Breast epithelium (tissue), 4 donors: ENCODE data around the gene OR3A1. TPM values are rescaled to one million over a fixed set of nuclear protein-coding genes. Genes with fewer than 3 reads are reported as not detected.
"Not testable (repeated sequence)": the region's sequence is repeated elsewhere in the genome, so short reads cannot be mapped to it uniquely, and the experiment has no call there.

Source experiments
- DNase-seq, 2 donors: peaks; one replicate each; pipeline ENCODE4 v3.0.0-alpha.2; 2019; ENCODE audit warnings: low spot score in 2 of 2
- H3K27ac ChIP-seq, 2 donors: fragments of 200-600 bp; sonication (generic) in 1 of 2; one replicate each; pipeline ENCODE4 v1.5.1; 2016 to 2019; ENCODE audit warnings: mild to moderate bottlenecking in 1 of 2
- H3K27me3 ChIP-seq, 2 donors: fragments of 200-600 bp; sonication (generic) in 1 of 2; one replicate each; pipeline versions ENCODE4 v1.5.1 to v1.6.0; 2017 to 2019; ENCODE audit warnings: control low read depth in 1 of 2, mild to moderate bottlenecking in 1 of 2
- H3K36me3 ChIP-seq: fragments of 200-600 bp; one replicate; pipeline ENCODE4 v1.5.1; 2019
- H3K4me1 ChIP-seq, 2 donors: fragments of 200-600 bp; sonication (generic); one replicate each; pipeline ENCODE4 v1.5.1; 2016 to 2019; ENCODE audit warnings: control low read depth in 1 of 2
- H3K4me3 ChIP-seq, 3 donors: fragments of 200-600 bp; sonication (generic); 1 replicate in 2 of 3; 2 replicates in 1 of 3; pipeline ENCODE4 v1.5.1; 2016 to 2019; ENCODE audit warnings: mild to moderate bottlenecking in 3 of 3, moderate library complexity in 2 of 3
- H3K9me3 ChIP-seq, 2 donors: fragments of 200-600 bp; sonication (generic) in 1 of 2; one replicate each; pipeline ENCODE4 v1.5.1; 2016 to 2019; ENCODE audit warnings: control low read depth in 1 of 2
- POLR2A ChIP-seq: fragments of 450-650 bp; IDR thresholded peaks from one replicate; pipeline ENCODE4 v1.6.1; 2016; ENCODE audit warnings: antibody characterized with exemption, mild to moderate bottlenecking, moderate library complexity
- POLR2AphosphoS5 ChIP-seq, 3 donors: sonication (generic); formaldehyde crosslinking; IDR thresholded peaks; one replicate each; pipeline ENCODE4 v1.6.1; 2017; ENCODE audit warnings: antibody characterized with exemption in 3 of 3
- intact Hi-C: fragments of 100-400 bp; cut with DNase I; formaldehyde crosslinking; loops from one replicate; pipeline ENCODE4 v1.15.1; 2023; ENCODE audit warnings: low total_unique reads
- total RNA-seq, 3 donors: library from RNA; depleted of rRNA; stranded (reverse); fragments of >200 nt; gene quantifications; one replicate each; pipeline ENCODE4 v1.1.0, GENCODE V29; 2016
- TF ChIP-seq, protein P1 (sequence below), 3 donors: fragments of 450-650 bp; IDR thresholded peaks; one replicate each; pipeline ENCODE4 v1.5.1; 2016 to 2017; ENCODE audit warnings: antibody characterized with exemption in 3 of 3, mild to moderate bottlenecking in 3 of 3, moderate library complexity in 3 of 3

OR3A1 gene
- not detected for total RNA-seq

GRCh38 chr17:3298260-3298659 is at the start of gene OR3A1:
OR3A1 (minus strand) TSS chr17:3298360; CDS start chr17:3292582, 5,778 bp downstream.
- H3K27ac ChIP-seq = no peak within 1 kb of the TSS
- H3K4me3 ChIP-seq = no peak within 1 kb of the TSS
- H3K4me1 ChIP-seq = no peaks in the 10 kb centered on the region
- TF ChIP-seq POLR2AphosphoS5 (IDR thresholded peaks at IDR 0.05) (no peak), POLR2A (no peak)
- TF ChIP-seq, protein P1, sequence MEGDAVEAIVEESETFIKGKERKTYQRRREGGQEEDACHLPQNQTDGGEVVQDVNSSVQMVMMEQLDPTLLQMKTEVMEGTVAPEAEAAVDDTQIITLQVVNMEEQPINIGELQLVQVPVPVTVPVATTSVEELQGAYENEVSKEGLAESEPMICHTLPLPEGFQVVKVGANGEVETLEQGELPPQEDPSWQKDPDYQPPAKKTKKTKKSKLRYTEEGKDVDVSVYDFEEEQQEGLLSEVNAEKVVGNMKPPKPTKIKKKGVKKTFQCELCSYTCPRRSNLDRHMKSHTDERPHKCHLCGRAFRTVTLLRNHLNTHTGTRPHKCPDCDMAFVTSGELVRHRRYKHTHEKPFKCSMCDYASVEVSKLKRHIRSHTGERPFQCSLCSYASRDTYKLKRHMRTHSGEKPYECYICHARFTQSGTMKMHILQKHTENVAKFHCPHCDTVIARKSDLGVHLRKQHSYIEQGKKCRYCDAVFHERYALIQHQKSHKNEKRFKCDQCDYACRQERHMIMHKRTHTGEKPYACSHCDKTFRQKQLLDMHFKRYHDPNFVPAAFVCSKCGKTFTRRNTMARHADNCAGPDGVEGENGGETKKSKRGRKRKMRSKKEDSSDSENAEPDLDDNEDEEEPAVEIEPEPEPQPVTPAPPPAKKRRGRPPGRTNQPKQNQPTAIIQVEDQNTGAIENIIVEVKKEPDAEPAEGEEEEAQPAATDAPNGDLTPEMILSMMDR (IDR thresholded peaks at IDR 0.05) = no peak
- H3K27me3 ChIP-seq = peaks cover 0 to 4% of the 10 kb centered on the region in 2 donors
- no peaks in the 10 kb centered on the region for H3K9me3 ChIP-seq
- H3K36me3 ChIP-seq = no peaks in the 10 kb centered on the region
- intact Hi-C loops = no loop called here
- DNase-seq = no peak

GRCh38 chr17:3342782-3343181 is 44.6 kb upstream of the OR3A1 start:
- H3K27ac ChIP-seq, DNase-seq, intact Hi-C loops, H3K36me3 ChIP-seq, H3K4me3 ChIP-seq, H3K4me1 ChIP-seq: not testable (repeated sequence)
- Histone ChIP-seq H3K27me3 (peaks cover 0 to 15% of the 10 kb centered on the region in 2 donors), H3K9me3 (peaks cover 11 to 15% of the 10 kb centered on the region in 2 donors)

DNA sequence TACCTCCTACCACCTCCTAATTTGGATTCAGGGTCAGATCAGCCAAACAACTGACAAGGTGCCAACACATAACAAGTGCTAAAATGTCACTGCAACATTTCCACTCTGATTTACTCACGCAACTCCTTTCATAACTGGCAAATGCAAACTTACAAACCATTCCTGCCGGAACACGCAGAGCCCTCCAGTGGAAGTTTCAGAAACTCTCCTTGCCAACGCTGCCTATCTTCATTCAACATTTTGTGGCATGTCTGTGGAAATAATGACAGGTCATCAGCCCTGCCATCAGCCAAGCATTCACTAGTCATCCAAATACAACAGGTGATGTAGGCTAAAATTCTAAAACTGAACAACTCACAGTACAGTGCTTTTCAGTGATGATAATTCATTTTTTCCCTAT is 37.7 kb upstream of the OR3A1 start:
- Histone ChIP-seq H3K4me1 (no peaks in the 10 kb centered on the region), H3K9me3 (no peaks in the 10 kb centered on the region), H3K27ac (no peak overlapping the region), H3K36me3 (no peaks in the 10 kb centered on the region), H3K27me3 (no peaks in the 10 kb centered on the region), H3K4me3 (no peak overlapping the region)
- no peak for DNase-seq
- intact Hi-C loops = no loop called here
- TF ChIP-seq POLR2AphosphoS5 (IDR thresholded peaks at IDR 0.05) = no peak
- TF ChIP-seq, protein P1 (IDR thresholded peaks at IDR 0.05) = no peak
- no peak for TF ChIP-seq POLR2A

DNA sequence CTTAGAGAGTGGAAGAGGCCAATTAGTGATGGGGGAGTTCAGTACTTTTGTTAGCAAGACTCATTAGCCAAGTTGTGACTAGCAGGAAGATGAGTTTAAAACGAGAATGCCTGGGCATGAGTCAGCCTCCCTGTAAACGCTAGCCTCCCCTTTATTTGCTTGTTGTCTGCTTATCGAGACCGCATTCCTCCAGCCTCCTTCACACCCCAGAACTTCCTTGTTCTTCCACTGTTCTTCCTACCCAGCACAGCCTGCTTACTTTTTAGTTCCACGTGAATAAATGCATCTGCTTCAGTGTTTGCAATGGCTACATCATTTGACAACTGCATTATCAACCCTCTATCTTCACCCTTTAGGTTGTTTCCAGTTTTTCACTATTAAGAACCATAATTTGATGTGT is 20.2 kb upstream of the OR3A1 start:
- H3K4me1 ChIP-seq = no peaks in the 10 kb centered on the region
- no peak overlapping the region for H3K4me3 ChIP-seq
- no peaks in the 10 kb centered on the region for H3K36me3 ChIP-seq
- no peaks in the 10 kb centered on the region for H3K9me3 ChIP-seq
- intact Hi-C loops = no loop called here
- H3K27ac ChIP-seq = no peak overlapping the region
- TF ChIP-seq POLR2AphosphoS5 (IDR thresholded peaks at IDR 0.05) (no peak), POLR2A (no peak)
- TF ChIP-seq, protein P1 (IDR thresholded peaks at IDR 0.05) = no peak
- no peak for DNase-seq
- H3K27me3 ChIP-seq = peaks cover 0 to under 1% of the 10 kb centered on the region in 2 donors

GRCh38 chr17:3316836-3317235 is 18.7 kb upstream of the OR3A1 start:
- no peak for DNase-seq
- H3K4me1 ChIP-seq = no peaks in the 10 kb centered on the region
- no peaks in the 10 kb centered on the region for H3K36me3 ChIP-seq
- peaks cover 0 to 3% of the 10 kb centered on the region in 2 donors for H3K27me3 ChIP-seq
- no peak overlapping the region for H3K4me3 ChIP-seq
- no peak for TF ChIP-seq POLR2A
- no peak for TF ChIP-seq POLR2AphosphoS5 (IDR thresholded peaks at IDR 0.05)
- H3K27ac ChIP-seq = no peak overlapping the region
- intact Hi-C loops = no loop called here
- no peaks in the 10 kb centered on the region for H3K9me3 ChIP-seq

DNA sequence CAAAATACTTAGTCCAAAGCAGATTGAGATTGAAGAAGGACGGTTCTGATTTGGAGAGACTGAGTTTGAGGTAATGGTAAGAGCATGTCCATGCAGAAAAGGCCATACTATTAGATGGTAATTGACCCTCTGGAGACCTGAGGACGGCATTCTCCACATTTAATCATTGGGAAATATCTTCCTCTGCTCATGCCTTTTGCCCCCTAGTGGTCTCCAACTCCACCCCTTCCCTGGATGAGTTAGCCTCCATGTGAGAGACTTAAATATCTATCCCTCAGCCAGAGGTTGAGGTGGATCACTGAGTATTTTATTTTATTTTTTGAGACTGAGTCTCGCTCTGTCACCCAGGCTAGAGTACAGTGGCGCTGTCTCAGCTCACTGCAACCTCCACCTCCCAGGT is 10.4 kb upstream of the OR3A1 start:
- Histone ChIP-seq H3K4me3 (no peak overlapping the region), H3K27me3 (peaks cover 0 to 3% of the 10 kb centered on the region in 2 donors)
- TF ChIP-seq POLR2AphosphoS5 (IDR thresholded peaks at IDR 0.05) (no peak), POLR2A (no peak)
- TF ChIP-seq, protein P1 (IDR thresholded peaks at IDR 0.05) = no peak

More for the DNA sequence above, 10.4 kb upstream of the OR3A1 start:
- Histone ChIP-seq H3K4me1 (no peaks in the 10 kb centered on the region), H3K27ac (no peak overlapping the region), H3K36me3 (no peaks in the 10 kb centered on the region), H3K9me3 (no peaks in the 10 kb centered on the region)
- intact Hi-C loops = no loop called here
- DNase-seq = no peak
